ENCODE results near the gene COL5A1.
"Not testable (repeated sequence)": the region's sequence is repeated elsewhere in the genome, so short reads cannot be mapped to it uniquely, and the experiment has no call there.

Gene COL5A1

GRCh38 chr9:134658378-134658955 lies 16.9 kb downstream of the COL5A1 start:
- no peak for DNase-seq

- DNase-seq = no peak
Measured at GRCh38 chr9:134659688-134660131, 18.1 kb downstream of the COL5A1 start.

GRCh38 chr9:134660407-134660806 lies 18.8 kb downstream of the COL5A1 start:
- DNase-seq = peak; percentile 27

- DNase-seq = no peak
Measured at GRCh38 chr9:134661299-134661698, 19.7 kb downstream of the COL5A1 start.

GRCh38 chr9:134661791-134662142 lies 20.2 kb downstream of the COL5A1 start:
- no peak for DNase-seq

- no peak for DNase-seq
Measured at GRCh38 chr9:134662143-134662876, 20.7 kb downstream of the COL5A1 start.

GRCh38 chr9:134663084-134663483 lies 21.5 kb downstream of the COL5A1 start:
- no peak for DNase-seq

- no peak for DNase-seq
Measured at GRCh38 chr9:134663753-134664415, 22.3 kb downstream of the COL5A1 start.

GRCh38 chr9:134664446-134664845 lies 22.8 kb downstream of the COL5A1 start:
- DNase-seq = no peak

GRCh38 chr9:134666208-134666607 lies 24.6 kb downstream of the COL5A1 start:
- no peak for DNase-seq

GRCh38 chr9:134666831-134667230 lies 25.2 kb downstream of the COL5A1 start:
- no peak for DNase-seq

- DNase-seq = not testable (repeated sequence)
Measured at GRCh38 chr9:134668977-134669376, 27.4 kb downstream of the COL5A1 start.

- DNase-seq = no peak
Measured at GRCh38 chr9:134669399-134669955, 27.9 kb downstream of the COL5A1 start.

- no peak for DNase-seq
Measured at GRCh38 chr9:134670042-134670525, 28.5 kb downstream of the COL5A1 start.

GRCh38 chr9:134670851-134671281 lies 29.3 kb downstream of the COL5A1 start:
- DNase-seq = no peak

GRCh38 chr9:134671341-134672113 lies 29.9 kb downstream of the COL5A1 start:
- no peak for DNase-seq

- DNase-seq = no peak
Measured at GRCh38 chr9:134676361-134676760, 34.8 kb downstream of the COL5A1 start.

- no peak for DNase-seq
Measured at GRCh38 chr9:134676886-134677285, 35.3 kb downstream of the COL5A1 start.

- no peak for DNase-seq
Measured at GRCh38 chr9:134677743-134678142, 36.1 kb downstream of the COL5A1 start.

- no peak for DNase-seq
Measured at GRCh38 chr9:134678206-134678605, 36.6 kb downstream of the COL5A1 start.

GRCh38 chr9:134678666-134679443 lies 37.3 kb downstream of the COL5A1 start:
- no peak for DNase-seq
